ENCODE measurements around the gene HOOK2. TPM values are rescaled to one million over a fixed set of nuclear protein-coding genes. Genes with fewer than 3 reads are reported as not detected.

HOOK2 gene
- polyA plus RNA-seq, 1 experiment: 5.5 TPM

DNA sequence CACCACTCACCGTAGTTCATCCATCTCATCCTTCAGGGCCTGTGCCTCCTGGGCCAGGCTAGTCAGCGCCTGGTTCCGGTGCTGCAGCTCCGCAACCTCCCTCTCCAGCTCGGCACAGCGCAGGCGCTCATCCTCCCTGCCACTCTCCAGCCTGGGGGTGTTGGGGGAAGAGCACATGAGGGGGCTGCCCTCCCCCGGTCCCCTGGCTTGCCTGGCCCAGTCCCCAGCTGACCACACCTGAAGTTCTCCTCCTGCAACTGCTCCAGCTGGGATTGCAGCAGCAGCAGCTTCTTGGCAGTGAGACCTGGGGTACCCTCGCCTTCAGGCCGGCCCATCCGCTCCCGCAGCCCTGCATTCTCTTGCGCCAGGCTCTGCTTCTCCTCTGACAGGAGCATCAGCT, 4.4 kb downstream of the HOOK2 start:
- POLR2A ChIA-PET: interaction anchor here (0.6 to 0.9 kb wide), 2 partner anchors 21 to 41 kb away, joined by 3 to 6 read pairs; partner anchors contain the start of gene JUNB
- DNase-seq (ENCODE audit: low read depth, low spot score): no peak

DNA sequence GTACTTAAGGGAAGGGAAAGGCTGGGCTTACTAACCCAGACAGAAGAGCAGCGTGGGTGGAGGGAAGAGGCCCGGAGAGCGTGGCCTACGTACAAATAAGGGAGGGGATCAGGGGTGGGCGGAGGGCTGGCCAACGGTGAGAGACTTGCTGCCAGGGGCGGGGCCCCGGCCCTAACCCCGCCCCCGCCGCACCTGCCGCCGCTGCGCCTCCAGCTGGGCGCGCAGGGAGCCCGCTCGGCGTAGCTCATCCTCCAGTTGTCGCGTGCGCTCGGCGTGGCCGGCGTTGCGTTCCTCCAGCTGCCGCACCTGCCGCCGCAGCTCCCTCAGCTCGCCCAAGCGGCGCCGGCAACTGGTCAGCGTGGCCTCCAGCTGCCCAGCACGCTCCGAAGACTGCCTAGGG, 5.7 kb downstream of the HOOK2 start:
- no peak overlapping the region for H3K4me3 ChIP-seq (ENCODE audit: low read depth, low read length)
- CTCF ChIA-PET: interaction anchor here (1.6 to 2.3 kb wide), 2 partner anchors 9 to 27 kb away, joined by 6 to 8 read pairs; no protein-coding TSS in a partner anchor
- no peak for DNase-seq (ENCODE audit: low read depth, low spot score)
- H3K9me3 ChIP-seq (ENCODE audit: control insufficient read depth, insufficient read depth, low read length): no peaks in the 10 kb centered on the region
- H3K27ac ChIP-seq (ENCODE audit: low read depth, low read length): no peak overlapping the region
- no peak for TF ChIP-seq CTCF (IDR thresholded peaks at IDR 0.05; ENCODE audit: low read depth, low read length)
- no peaks in the 10 kb centered on the region for H3K27me3 ChIP-seq (ENCODE audit: control insufficient read depth, insufficient read depth, low read length)
- POLR2A ChIA-PET: interaction anchor here (0.7 kb wide), 1 partner anchor 25 kb away, joined by 3 read pairs; no protein-coding TSS in a partner anchor

More for the DNA sequence above, 4.4 kb downstream of the HOOK2 start:
- Histone ChIP-seq H3K27me3 (ENCODE audit: control insufficient read depth, insufficient read depth, low read length) (no peaks in the 10 kb centered on the region), H3K4me3 (ENCODE audit: low read depth, low read length) (no peak overlapping the region), H3K27ac (ENCODE audit: low read depth, low read length) (no peak overlapping the region), H3K9me3 (ENCODE audit: control insufficient read depth, insufficient read depth, low read length) (no peaks in the 10 kb centered on the region; the same call in 1 of the 2 replicates)
- TF ChIP-seq CTCF (IDR thresholded peaks at IDR 0.05; ENCODE audit: low read depth, low read length): no peak
- CTCF ChIA-PET: interaction anchor here (1.6 to 2.3 kb wide), 2 partner anchors 25 to 77 kb away, joined by 3 to 8 read pairs; no protein-coding TSS in a partner anchor

- no peak overlapping the region for H3K27ac ChIP-seq (ENCODE audit: low read depth, low read length)
- CTCF ChIA-PET: interaction anchor here (0.6 to 11.9 kb wide), 6 partner anchors 12 to 81 kb away, joined by 3 to 410 read pairs (median 29); partner anchors contain the start of genes JUNB, PRDX2, RTBDN and THSD8
- H3K9me3 ChIP-seq (ENCODE audit: control insufficient read depth, insufficient read depth, low read length): peaks cover 6% of the 10 kb centered on the region
- no peaks in the 10 kb centered on the region for H3K27me3 ChIP-seq (ENCODE audit: control insufficient read depth, insufficient read depth, low read length)
- no peak for TF ChIP-seq CTCF (IDR thresholded peaks at IDR 0.05; ENCODE audit: low read depth, low read length)
- no peak for DNase-seq (ENCODE audit: low read depth, low spot score)
- H3K4me3 ChIP-seq (ENCODE audit: low read depth, low read length): no peak overlapping the region
- POLR2A ChIA-PET: interaction anchor here (3.6 kb wide), 1 partner anchor 25 kb away, joined by 58 read pairs; the partner anchor contains the start of gene JUNB
Observed at GRCh38 chr19:12767666-12768065, 7.7 kb downstream of the HOOK2 start.

DNA sequence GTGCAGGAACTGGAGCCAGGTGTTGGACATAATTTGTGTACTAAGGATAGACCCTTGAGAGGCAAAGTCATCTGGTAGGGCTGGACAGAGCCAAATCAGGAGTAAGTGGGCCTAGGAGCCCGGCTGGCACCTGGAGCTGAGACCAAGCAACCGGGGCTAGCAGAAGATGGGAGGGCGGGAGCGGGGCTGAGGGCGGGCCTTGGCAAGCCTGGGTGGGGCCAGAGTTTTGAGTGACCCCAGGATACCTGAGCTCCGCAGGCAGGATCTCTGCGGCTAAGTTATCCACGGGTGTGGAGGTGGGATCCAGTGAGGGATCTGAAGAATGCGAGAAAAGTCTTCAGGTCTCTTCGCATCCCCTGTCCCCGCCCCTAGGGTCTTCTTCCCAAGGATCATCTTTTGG, 8.2 kb downstream of the HOOK2 start:
- ChIA-PET POLR2A (interaction anchor here (1.2 to 3.6 kb wide), 2 partner anchors 10 to 25 kb away, joined by 3 to 58 read pairs; partner anchors contain the start of gene JUNB), CTCF (interaction anchor here (1.1 to 11.9 kb wide), 7 partner anchors 11 to 82 kb away, joined by 3 to 410 read pairs (median 6); partner anchors contain the start of genes JUNB, PRDX2, RTBDN and THSD8)
- Histone ChIP-seq H3K9me3 (ENCODE audit: control insufficient read depth, insufficient read depth, low read length) (peaks cover 6% of the 10 kb centered on the region), H3K27ac (ENCODE audit: low read depth, low read length) (no peak overlapping the region), H3K4me3 (ENCODE audit: low read depth, low read length) (no peak overlapping the region), H3K27me3 (ENCODE audit: control insufficient read depth, insufficient read depth, low read length) (no peaks in the 10 kb centered on the region)
- TF ChIP-seq CTCF (IDR thresholded peaks at IDR 0.05; ENCODE audit: low read depth, low read length): no peak
- DNase-seq (ENCODE audit: low read depth, low spot score): no peak

GRCh38 chr19:12766051-12766521, 9.3 kb downstream of the HOOK2 start:
- DNase-seq (ENCODE audit: low read depth, low spot score): peak; percentile 45
- Histone ChIP-seq H3K9me3 (ENCODE audit: control insufficient read depth, insufficient read depth, low read length) (peaks cover 6% of the 10 kb centered on the region), H3K4me3 (ENCODE audit: low read depth, low read length) (peak overlapping the region; percentile 68), H3K27me3 (ENCODE audit: control insufficient read depth, insufficient read depth, low read length) (no peaks in the 10 kb centered on the region), H3K27ac (ENCODE audit: low read depth, low read length) (no peak overlapping the region)
- CTCF ChIA-PET: interaction anchor here (0.6 to 11.9 kb wide), 32 partner anchors 10 to 842 kb away, joined by 3 to 410 read pairs (median 6); partner anchors contain the start of genes BEST2, GCDH, GET3 and HOOK2
- POLR2A ChIA-PET: interaction anchor here (0.6 to 3.6 kb wide), 8 partner anchors 8 to 82 kb away, joined by 3 to 58 read pairs (median 4); partner anchors contain the start of genes FBXW9, GET3 and JUNB
- TF ChIP-seq CTCF (IDR thresholded peaks at IDR 0.05; ENCODE audit: low read depth, low read length): peak; percentile 77
